GM18505 (cell line): ENCODE measurements around the gene C19orf47.

Experiments
- ATAC-seq: cut with Tn5 transposase; IDR thresholded peaks from one replicate; pipeline ENCODE4 v1.9.1; 2021; ENCODE audit not compliant: unreplicated experiment
- POLR2A ChIP-seq: IDR thresholded peaks from 4 replicates; pipeline ENCODE4 v1.6.1; 2011; ENCODE audit warnings: borderline replicate concordance; ENCODE audit not compliant: insufficient read depth, insufficient read length; ENCODE audit errors: extremely low read depth

C19orf47 gene

DNA sequence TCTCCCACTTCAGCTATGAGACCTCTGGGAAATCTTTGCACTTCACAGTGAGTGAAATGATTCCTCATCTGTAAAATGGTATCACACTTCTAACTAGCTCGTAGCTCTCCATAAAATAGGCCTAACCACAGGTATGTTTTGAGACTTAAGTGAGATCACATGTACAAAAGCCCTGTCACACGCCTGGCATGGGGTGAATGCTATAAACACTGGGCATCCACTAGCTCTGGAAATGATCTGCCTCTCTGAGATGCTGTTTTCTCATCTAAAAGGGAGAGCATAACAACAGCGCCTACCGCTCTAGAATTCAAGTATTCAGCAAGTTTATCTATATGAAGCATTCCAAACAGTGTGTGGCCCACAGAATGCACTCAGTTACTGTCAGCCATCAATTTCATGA is 65.3 kb downstream of the C19orf47 start:
- ATAC-seq, result no peak
- TF ChIP-seq POLR2A, result no peak

DNA sequence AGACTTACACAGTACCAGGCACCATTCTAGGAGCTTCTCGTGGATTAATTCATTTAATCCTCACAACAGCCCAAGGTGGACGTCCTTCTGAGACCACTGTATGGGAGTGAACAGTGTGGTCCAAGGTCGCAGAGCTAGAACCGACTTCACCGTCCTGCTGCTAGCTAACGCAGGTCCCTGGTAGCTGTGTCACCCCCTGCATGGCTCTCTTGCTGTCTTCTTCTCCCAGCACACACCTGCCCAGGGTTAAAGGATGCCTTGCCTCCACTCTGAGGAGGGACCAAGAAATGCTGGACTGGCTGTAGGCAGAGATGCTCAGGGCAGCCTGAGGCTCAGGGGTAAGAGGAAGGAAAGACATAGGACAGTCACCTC is 66.0 kb downstream of the C19orf47 start:
- TF ChIP-seq POLR2A, result no peak
- ATAC-seq, result no peak

GRCh38 chr19:40281381-40282208 is 66.6 kb downstream of the C19orf47 start:
- no peak for TF ChIP-seq POLR2A
- ATAC-seq, result no peak

- TF ChIP-seq POLR2A, result no peak
- ATAC-seq, result no peak
Measured at GRCh38 chr19:40280608-40281221, 67.5 kb downstream of the C19orf47 start.

- no peak for ATAC-seq
- TF ChIP-seq POLR2A, result no peak
Measured at GRCh38 chr19:40279761-40280607, 68.2 kb downstream of the C19orf47 start.

- TF ChIP-seq POLR2A, result no peak
- no peak for ATAC-seq
Measured at GRCh38 chr19:40279120-40279551, 69.1 kb downstream of the C19orf47 start.

DNA sequence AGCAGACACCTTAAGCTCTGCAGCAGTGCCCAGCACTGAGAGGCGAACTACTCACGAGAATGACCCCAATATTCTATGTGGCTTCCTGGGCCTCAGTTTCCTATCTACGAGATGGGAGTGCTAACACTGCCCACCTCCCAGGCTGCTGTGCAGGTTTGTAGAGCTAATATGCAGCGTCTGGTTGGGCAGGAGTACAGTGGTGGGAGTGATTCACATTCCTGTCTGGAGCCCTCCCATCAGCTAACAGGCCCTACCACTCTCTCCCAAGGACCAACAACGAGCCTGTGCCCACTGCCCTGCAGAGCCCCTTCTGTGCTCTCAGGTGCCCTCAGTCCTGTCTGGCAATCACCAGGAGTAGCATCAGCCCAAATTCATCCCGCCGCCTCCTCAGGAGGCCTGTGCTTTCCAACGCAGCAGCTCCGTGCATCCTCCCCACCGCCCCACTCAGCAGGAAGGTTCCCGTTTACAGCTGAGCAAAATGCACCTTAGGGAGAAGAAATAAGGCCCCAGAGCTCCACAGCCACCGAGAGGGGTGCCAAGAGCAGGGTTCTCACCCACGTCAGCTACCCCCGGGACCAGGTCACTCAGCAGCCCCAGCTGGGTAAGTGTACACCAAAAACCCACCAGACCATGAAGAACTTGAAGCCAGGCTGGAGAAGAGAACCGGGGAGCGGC is 69.7 kb downstream of the C19orf47 start:
- no peak for ATAC-seq
- TF ChIP-seq POLR2A, result no peak

DNA sequence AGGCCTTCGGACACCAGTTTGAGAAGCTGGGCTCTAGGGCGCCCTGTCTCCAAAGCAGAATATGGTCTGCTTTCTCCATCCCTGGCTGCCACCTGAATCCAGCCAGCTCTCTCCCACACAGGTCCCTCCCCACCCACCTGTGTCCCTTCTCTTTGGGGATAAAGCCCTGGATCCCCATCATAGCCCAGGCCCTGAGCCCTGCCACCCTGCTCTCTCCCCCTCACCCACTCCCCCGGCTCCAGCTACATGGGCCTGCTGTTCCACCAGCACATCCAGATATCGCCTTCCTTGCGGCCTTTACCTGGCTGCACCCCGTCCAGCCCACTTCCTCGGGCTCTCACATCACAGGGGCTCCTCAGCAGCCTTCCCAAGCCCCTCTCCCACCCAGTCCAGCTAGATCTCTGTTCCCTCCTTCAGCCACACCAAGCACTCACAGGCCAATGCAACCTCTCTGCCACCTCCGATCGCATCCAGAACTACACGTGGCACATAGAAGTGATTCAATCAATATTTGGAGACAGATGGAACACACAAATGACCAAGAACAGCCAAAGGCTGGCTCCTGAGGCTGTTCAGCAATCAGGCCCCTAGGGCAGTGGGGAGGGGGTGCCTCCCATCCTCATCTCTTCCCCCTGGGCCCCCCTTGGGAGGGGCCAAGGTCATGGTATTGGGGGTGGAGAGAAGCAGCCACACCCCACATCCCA is 70.7 kb downstream of the C19orf47 start:
- no peak for ATAC-seq
- TF ChIP-seq POLR2A, result no peak

- ATAC-seq, result no peak
- TF ChIP-seq POLR2A, result no peak
Measured at GRCh38 chr19:40274585-40275544, 73.3 kb downstream of the C19orf47 start.

GRCh38 chr19:40273469-40274360 is 74.5 kb downstream of the C19orf47 start:
- no peak for TF ChIP-seq POLR2A
- ATAC-seq, result no peak

DNA sequence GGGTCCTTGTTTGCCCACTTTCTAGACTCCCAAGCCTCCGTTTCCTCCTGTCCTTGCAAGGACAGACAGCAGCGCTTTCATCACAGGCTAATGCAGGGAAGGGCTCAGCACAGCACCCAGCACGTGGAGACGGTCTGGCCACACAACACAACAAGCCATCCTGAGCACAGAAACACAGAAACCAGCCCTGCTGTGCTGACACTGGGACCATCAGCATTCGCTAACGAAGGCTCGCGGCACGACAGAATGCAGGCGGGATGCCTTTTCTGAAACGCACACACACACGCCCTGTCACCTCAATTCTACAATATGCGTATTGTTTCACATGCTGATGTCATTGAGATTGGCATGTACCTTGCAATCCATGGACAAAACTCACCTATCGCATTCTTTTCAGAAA is 75.9 kb downstream of the C19orf47 start:
- no peak for TF ChIP-seq POLR2A
- no peak for ATAC-seq

- no peak for TF ChIP-seq POLR2A
- no peak for ATAC-seq
Measured at GRCh38 chr19:40271706-40272105, 76.5 kb downstream of the C19orf47 start.
